ENCODE measurements around the gene APP.

GRCh38 chr21:26110715-26111114 lies 59.9 kb downstream of the APP start:
- TF ChIP-seq TEAD4 (IDR thresholded peaks at IDR 0.05): no peak
- TF ChIP-seq REST (IDR thresholded peaks at IDR 0.05; ENCODE audit: low read depth): no peak
- no peak for TF ChIP-seq TAF1 (IDR thresholded peaks at IDR 0.05; ENCODE audit: low read depth)
- no peak for TF ChIP-seq YY1 (IDR thresholded peaks at IDR 0.05; ENCODE audit: low read depth)

All from Ishikawa (cell line).